ENCODE data around the gene RAPGEF4.

The RAPGEF4 gene

GRCh38 chr2:172782506-172783164, 47.0 kb downstream of the RAPGEF4 start:
- TF ChIP-seq CTCF (IDR thresholded peaks at IDR 0.05; ENCODE audit: borderline replicate concordance, extremely low read depth, low read length, poor library complexity, severe bottlenecking) (no peak), EZH2 (IDR thresholded peaks at IDR 0.05; ENCODE audit: borderline replicate concordance, low read depth, low read length, severe bottlenecking) (no peak)
- DNase-seq = no peak
- Histone ChIP-seq H2AFZ (ENCODE audit: low read depth, low read length) (no peak overlapping the region), H3K9ac (ENCODE audit: low read depth, low read length) (no peak overlapping the region), H3K36me3 (ENCODE audit: insufficient read depth, low read length) (no peaks in the 10 kb centered on the region), H3K27ac (ENCODE audit: low read length) (no peak overlapping the region), H3K4me3 (ENCODE audit: low read depth in 1 of 2, low read length in 2 of 2) (no peak overlapping the region), H3K79me2 (ENCODE audit: insufficient read depth, low read length) (no peaks in the 10 kb centered on the region), H3K4me1 (ENCODE audit: insufficient read depth, low read length) (no peaks in the 10 kb centered on the region), H4K20me1 (ENCODE audit: insufficient read depth, low read length) (no peaks in the 10 kb centered on the region), H3K27me3 (ENCODE audit: insufficient read depth, low read length, poor library complexity) (peaks cover 2% of the 10 kb centered on the region), H3K4me2 (ENCODE audit: insufficient read depth, low read length) (no peak overlapping the region), H3K9me3 (ENCODE audit: insufficient read depth, low read length, severe bottlenecking) (no peaks in the 10 kb centered on the region)
- ATAC-seq (ENCODE audit: insufficient read depth, low read depth) = no peak

DNA sequence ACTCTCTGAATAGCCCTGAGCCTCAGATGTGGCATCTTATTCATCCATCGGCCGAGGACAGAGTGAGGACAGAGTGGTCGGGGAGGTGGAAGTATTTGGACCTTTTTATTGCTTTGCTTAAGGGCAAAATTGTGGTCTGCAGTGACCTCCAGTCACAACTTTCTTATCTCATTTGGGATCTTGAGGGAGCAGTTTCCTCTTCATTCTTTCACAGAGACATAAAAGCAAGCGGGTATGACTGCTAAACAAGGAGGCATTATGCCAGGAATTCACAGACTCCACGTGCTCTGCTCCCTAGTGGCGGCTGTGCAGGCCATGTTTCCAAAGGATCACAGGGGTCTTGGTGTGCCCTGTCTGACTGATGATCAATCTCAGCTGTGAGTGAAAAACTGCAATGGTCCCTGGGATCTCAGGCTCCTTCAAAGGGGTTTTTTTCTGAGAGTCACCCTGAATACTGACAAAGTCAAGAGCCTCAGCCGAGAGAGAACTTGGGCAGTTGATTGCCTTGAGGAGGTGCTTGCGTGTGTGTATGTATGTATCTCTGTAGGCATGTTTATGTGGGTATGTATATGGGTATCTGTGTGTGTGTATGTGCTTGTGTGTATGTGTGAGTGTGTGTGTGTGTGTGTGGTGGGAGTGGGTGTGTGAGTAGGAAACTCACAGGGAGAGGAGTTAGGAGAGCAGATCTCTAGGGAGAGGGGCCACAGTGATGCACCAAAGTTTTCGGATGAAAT, 47.7 kb downstream of the RAPGEF4 start:
- H3K4me1 ChIP-seq (ENCODE audit: insufficient read depth, low read length) = no peaks in the 10 kb centered on the region
- H3K4me2 ChIP-seq (ENCODE audit: insufficient read depth, low read length) = no peak overlapping the region
- no peaks in the 10 kb centered on the region for H3K79me2 ChIP-seq (ENCODE audit: insufficient read depth, low read length)
- H3K9me3 ChIP-seq (ENCODE audit: insufficient read depth, low read length, severe bottlenecking) = no peaks in the 10 kb centered on the region
- H3K27me3 ChIP-seq (ENCODE audit: insufficient read depth, low read length, poor library complexity) = peaks cover 2% of the 10 kb centered on the region
- ATAC-seq (ENCODE audit: insufficient read depth, low read depth) (no peak), DNase-seq (no peak)
- no peak overlapping the region for H3K4me3 ChIP-seq (ENCODE audit: low read depth in 1 of 2, low read length in 2 of 2)
- H3K27ac ChIP-seq (ENCODE audit: low read length) = no peak overlapping the region
- TF ChIP-seq CTCF (IDR thresholded peaks at IDR 0.05; ENCODE audit: borderline replicate concordance, extremely low read depth, low read length, poor library complexity, severe bottlenecking) (no peak), EZH2 (IDR thresholded peaks at IDR 0.05; ENCODE audit: borderline replicate concordance, low read depth, low read length, severe bottlenecking) (no peak)
- H2AFZ ChIP-seq (ENCODE audit: low read depth, low read length) = no peak overlapping the region
- H3K36me3 ChIP-seq (ENCODE audit: insufficient read depth, low read length) = no peaks in the 10 kb centered on the region
- H3K9ac ChIP-seq (ENCODE audit: low read depth, low read length) = no peak overlapping the region
- no peaks in the 10 kb centered on the region for H4K20me1 ChIP-seq (ENCODE audit: insufficient read depth, low read length)

GRCh38 chr2:172788871-172789270, 53.2 kb downstream of the RAPGEF4 start:
- Histone ChIP-seq H4K20me1 (ENCODE audit: insufficient read depth, low read length) (no peaks in the 10 kb centered on the region), H2AFZ (ENCODE audit: low read depth, low read length) (no peak overlapping the region), H3K9me3 (ENCODE audit: insufficient read depth, low read length, severe bottlenecking) (no peaks in the 10 kb centered on the region), H3K27ac (ENCODE audit: low read length) (no peak overlapping the region), H3K4me3 (ENCODE audit: low read depth in 1 of 2, low read length in 2 of 2) (no peak overlapping the region), H3K27me3 (ENCODE audit: insufficient read depth, low read length, poor library complexity) (no peaks in the 10 kb centered on the region), H3K4me2 (ENCODE audit: insufficient read depth, low read length) (no peak overlapping the region), H3K79me2 (ENCODE audit: insufficient read depth, low read length) (no peaks in the 10 kb centered on the region), H3K36me3 (ENCODE audit: insufficient read depth, low read length) (no peaks in the 10 kb centered on the region), H3K4me1 (ENCODE audit: insufficient read depth, low read length) (no peaks in the 10 kb centered on the region), H3K9ac (ENCODE audit: low read depth, low read length) (no peak overlapping the region)
- no peak for ATAC-seq (ENCODE audit: insufficient read depth, low read depth)
- no peak for TF ChIP-seq CTCF (IDR thresholded peaks at IDR 0.05; ENCODE audit: borderline replicate concordance, extremely low read depth, low read length, poor library complexity, severe bottlenecking)
- no peak for TF ChIP-seq EZH2 (IDR thresholded peaks at IDR 0.05; ENCODE audit: borderline replicate concordance, low read depth, low read length, severe bottlenecking)
- DNase-seq = no peak

All from DND-41 (cell line).